Ovary (tissue), 3 donors: ENCODE data around the gene TFDP1.

ENCODE experiments used
- POLR2A ChIP-seq: fragments of 450-650 bp; IDR thresholded peaks from one replicate; pipeline ENCODE4 v1.6.1; 2017; ENCODE audit warnings: antibody characterized with exemption, mild to moderate bottlenecking, moderate library complexity
- TF ChIP-seq, protein P1 (sequence below), 3 donors: fragments of 450-650 bp in 2 of 3; fragments of 200-600 bp in 1 of 3; IDR thresholded peaks; one replicate each; pipeline versions ENCODE4 v1.5.1 to v1.8.0; 2016 to 2022; ENCODE audit warnings: antibody characterized with exemption in 3 of 3, mild to moderate bottlenecking in 1 of 3
- donor health status: DM: no; HTN: no; CAD: no.

DNA sequence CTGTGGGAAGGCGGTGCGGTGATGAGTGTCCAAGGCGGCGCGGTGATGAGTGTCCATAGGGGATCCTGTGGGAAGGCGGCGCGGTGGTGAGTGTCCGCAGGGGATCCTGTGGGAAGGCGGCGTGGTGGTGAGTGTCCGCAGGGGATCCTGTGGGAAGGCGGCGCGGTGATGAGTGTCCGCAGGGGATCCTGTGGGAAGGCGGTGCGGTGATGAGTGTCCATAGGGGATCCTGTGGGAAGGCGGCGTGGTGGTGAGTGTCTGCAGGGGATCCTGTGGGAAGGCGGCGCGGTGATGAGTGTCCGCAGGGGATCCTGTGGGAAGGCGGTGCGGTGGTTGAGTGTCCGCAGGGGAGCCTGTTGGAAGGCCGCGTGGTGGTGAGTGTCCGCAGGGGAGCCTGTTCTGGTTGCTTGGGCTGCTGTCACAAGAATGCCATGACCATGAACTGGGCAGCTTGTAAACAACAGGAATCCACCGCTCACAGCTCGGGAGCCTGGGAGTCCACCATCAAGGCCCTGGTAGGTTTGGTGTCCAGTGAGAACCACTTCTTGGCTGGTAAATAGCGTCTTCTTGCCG is 21.4 kb downstream of the TFDP1 start:
- TF ChIP-seq, protein P1, sequence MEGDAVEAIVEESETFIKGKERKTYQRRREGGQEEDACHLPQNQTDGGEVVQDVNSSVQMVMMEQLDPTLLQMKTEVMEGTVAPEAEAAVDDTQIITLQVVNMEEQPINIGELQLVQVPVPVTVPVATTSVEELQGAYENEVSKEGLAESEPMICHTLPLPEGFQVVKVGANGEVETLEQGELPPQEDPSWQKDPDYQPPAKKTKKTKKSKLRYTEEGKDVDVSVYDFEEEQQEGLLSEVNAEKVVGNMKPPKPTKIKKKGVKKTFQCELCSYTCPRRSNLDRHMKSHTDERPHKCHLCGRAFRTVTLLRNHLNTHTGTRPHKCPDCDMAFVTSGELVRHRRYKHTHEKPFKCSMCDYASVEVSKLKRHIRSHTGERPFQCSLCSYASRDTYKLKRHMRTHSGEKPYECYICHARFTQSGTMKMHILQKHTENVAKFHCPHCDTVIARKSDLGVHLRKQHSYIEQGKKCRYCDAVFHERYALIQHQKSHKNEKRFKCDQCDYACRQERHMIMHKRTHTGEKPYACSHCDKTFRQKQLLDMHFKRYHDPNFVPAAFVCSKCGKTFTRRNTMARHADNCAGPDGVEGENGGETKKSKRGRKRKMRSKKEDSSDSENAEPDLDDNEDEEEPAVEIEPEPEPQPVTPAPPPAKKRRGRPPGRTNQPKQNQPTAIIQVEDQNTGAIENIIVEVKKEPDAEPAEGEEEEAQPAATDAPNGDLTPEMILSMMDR (IDR thresholded peaks at IDR 0.05), result no peak
- TF ChIP-seq POLR2A, result no peak
